Thoracic aorta (tissue), 2 donors: ENCODE measurements around the gene ELL. TPM values are rescaled to one million over a fixed set of nuclear protein-coding genes. Genes with fewer than 3 reads are reported as not detected.
"Not testable (repeated sequence)": the region's sequence is repeated elsewhere in the genome, so short reads cannot be mapped to it uniquely, and the experiment has no call there.

Experiments used
- ATAC-seq: fragments of 150-250 bp; one replicate; pipeline ENCODE4 v1.8.0; 2017; ENCODE audit warnings: low read depth; ENCODE audit not compliant: insufficient number of reproducible peaks, low FRiP score
- DNase-seq: peaks from one replicate; pipeline ENCODE4 v3.0.0-alpha.2; 2020; ENCODE audit warnings: low spot score
- H3K27ac ChIP-seq, 2 donors: fragments of 200-600 bp; sonication (generic); 1 replicate in 1 of 2; 2 replicates in 1 of 2; pipeline ENCODE4 v1.5.1; 2016; ENCODE audit warnings: mild to moderate bottlenecking in 2 of 2, moderate library complexity in 2 of 2
- H3K27me3 ChIP-seq: fragments of 200-600 bp; sonication (generic); replicated peaks from 2 replicates; pipeline ENCODE4 v1.6.0; 2016; ENCODE audit warnings: mild to moderate bottlenecking; ENCODE audit not compliant: insufficient read depth
- H3K36me3 ChIP-seq: fragments of 200-600 bp; sonication (generic); one replicate; pipeline ENCODE4 v1.5.1; 2016
- H3K4me1 ChIP-seq, 2 donors: fragments of 200-600 bp; sonication (generic); 1 replicate in 1 of 2; 2 replicates in 1 of 2; pipeline versions ENCODE4 v1.5.1 to v1.6.0; 2016; ENCODE audit warnings: low read depth in 2 of 2, mild to moderate bottlenecking in 1 of 2; ENCODE audit not compliant: control insufficient read depth in 1 of 2
- H3K4me3 ChIP-seq: fragments of 200-600 bp; sonication (generic); 2 replicates; pipeline ENCODE4 v1.5.1; 2016; ENCODE audit warnings: mild to moderate bottlenecking
- H3K9me3 ChIP-seq: fragments of 200-600 bp; sonication (generic); 2 replicates; pipeline ENCODE4 v1.5.1; 2016
- total RNA-seq, 2 donors: library from RNA; depleted of rRNA; stranded (reverse); fragments of >200 nt; gene quantifications; one replicate each; pipeline versions ENCODE4 v1.1.0 to v1.2.3, GENCODE V29; 2016
- TF ChIP-seq, protein P1 (sequence below): fragments of 200-600 bp; sonication (generic); IDR thresholded peaks from one replicate; pipeline ENCODE4 v1.5.1; 2019; ENCODE audit warnings: antibody characterized with exemption

ELL gene
- total RNA-seq, 2 donors from 2014 or later: 28.3 to 35.0 TPM

DNA sequence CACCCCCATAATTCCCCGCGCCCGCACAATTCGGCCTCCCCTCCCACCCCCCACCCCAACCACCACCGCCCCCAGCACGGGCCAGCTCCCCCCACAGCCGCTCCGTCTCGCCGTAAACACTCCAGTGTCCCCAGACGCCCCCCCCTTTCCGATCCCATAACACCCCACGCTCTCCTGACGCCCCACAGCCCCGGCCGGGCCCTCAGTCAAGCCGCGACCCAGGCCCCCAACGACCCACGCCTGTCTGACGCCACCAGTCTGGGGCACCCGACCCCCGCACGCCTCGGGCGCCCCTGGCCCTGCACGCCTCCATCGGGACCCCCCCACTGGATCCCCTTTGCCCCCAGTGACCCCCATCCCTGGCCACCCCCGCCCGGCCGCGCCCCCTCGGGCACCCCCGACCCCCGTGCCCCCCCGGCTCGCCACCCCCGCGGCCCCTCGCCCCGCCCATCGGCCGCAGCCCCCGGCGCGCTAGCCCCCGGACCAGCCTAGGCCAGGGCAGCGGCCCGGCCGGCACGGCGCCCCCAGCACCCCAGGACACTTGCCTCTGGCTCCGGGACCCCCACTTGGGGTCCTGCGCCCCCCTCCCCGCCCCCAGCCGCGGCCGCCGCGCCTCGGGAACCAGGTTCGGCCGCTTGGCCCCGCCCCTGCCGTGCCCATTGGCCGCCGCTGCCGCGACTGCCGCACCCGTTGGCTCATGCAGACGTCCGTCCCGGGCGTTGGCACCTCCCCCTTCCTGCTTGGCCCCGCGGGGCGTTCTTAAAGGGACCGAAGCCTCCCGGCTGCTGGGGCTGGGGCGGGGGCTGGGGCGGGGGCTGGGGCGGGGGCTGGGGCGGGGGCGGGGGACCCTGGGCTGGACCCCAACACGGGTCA is 21.3 kb upstream of the ELL start, which contains the start of gene FKBP8:
TSS of gene FKBP8 (minus strand) at position 633 of the 873 bp plus-strand sequence. CDS start 1,603 bp downstream, outside the sequence.
- Histone ChIP-seq H3K9me3 (no peaks in the 10 kb centered on the region), H3K4me1 (peaks cover 11 to 20% of the 10 kb centered on the region in 2 donors), H3K4me3 (peak within 1 kb of the TSS; percentile 82), H3K36me3 (peaks cover 18% of the 10 kb centered on the region), H3K27ac (peak within 1 kb of the TSS; percentile 75 to 79), H3K27me3 (no peaks in the 10 kb centered on the region)
- peak; percentile 69 for DNase-seq
- TF ChIP-seq, protein P1, sequence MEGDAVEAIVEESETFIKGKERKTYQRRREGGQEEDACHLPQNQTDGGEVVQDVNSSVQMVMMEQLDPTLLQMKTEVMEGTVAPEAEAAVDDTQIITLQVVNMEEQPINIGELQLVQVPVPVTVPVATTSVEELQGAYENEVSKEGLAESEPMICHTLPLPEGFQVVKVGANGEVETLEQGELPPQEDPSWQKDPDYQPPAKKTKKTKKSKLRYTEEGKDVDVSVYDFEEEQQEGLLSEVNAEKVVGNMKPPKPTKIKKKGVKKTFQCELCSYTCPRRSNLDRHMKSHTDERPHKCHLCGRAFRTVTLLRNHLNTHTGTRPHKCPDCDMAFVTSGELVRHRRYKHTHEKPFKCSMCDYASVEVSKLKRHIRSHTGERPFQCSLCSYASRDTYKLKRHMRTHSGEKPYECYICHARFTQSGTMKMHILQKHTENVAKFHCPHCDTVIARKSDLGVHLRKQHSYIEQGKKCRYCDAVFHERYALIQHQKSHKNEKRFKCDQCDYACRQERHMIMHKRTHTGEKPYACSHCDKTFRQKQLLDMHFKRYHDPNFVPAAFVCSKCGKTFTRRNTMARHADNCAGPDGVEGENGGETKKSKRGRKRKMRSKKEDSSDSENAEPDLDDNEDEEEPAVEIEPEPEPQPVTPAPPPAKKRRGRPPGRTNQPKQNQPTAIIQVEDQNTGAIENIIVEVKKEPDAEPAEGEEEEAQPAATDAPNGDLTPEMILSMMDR: no peak
- ATAC-seq: peak; percentile 62

- Histone ChIP-seq H3K9me3 (no peaks in the 10 kb centered on the region), H3K36me3 (peaks cover 26% of the 10 kb centered on the region), H3K27me3 (no peaks in the 10 kb centered on the region), H3K27ac (peak overlapping the region; percentile 53 to 75), H3K4me1 (peaks cover 11 to 20% of the 10 kb centered on the region in 2 donors), H3K4me3 (peak overlapping the region; percentile 82)
- no peak for ATAC-seq
- TF ChIP-seq, protein P1: no peak
- DNase-seq: no peak
These were observed 20.4 kb upstream of the ELL start for GRCh38 chr19:18541992-18542940.

- Histone ChIP-seq H3K36me3 (peaks cover 34% of the 10 kb centered on the region), H3K4me1 (peaks cover 11 to 20% of the 10 kb centered on the region in 2 donors), H3K27me3 (no peaks in the 10 kb centered on the region), H3K9me3 (no peaks in the 10 kb centered on the region), H3K27ac (peak overlapping the region in 1 of 2 donors; percentile 53), H3K4me3 (peak overlapping the region; percentile 82)
- DNase-seq: no peak
- TF ChIP-seq, protein P1: no peak
- ATAC-seq: no peak
These were observed 19.6 kb upstream of the ELL start for GRCh38 chr19:18541258-18541991.

- not testable (repeated sequence) for H3K27ac ChIP-seq, H3K9me3 ChIP-seq, H3K4me3 ChIP-seq, DNase-seq, H3K27me3 ChIP-seq, ATAC-seq
- Histone ChIP-seq H3K36me3 (peaks cover 40% of the 10 kb centered on the region), H3K4me1 (peaks cover 11 to 20% of the 10 kb centered on the region in 2 donors)
These were observed 18.3 kb upstream of the ELL start for GRCh38 chr19:18540200-18540599.

- DNase-seq: no peak
- Histone ChIP-seq H3K27ac (no peak overlapping the region), H3K4me1 (peaks cover 11 to 20% of the 10 kb centered on the region in 2 donors), H3K9me3 (no peaks in the 10 kb centered on the region), H3K27me3 (no peaks in the 10 kb centered on the region), H3K4me3 (no peak overlapping the region), H3K36me3 (peaks cover 40% of the 10 kb centered on the region)
- ATAC-seq: no peak
- TF ChIP-seq, protein P1: no peak
These were observed 17.5 kb upstream of the ELL start for GRCh38 chr19:18539372-18539771.
